RPMI8226 (cell line): ENCODE data around the gene PLAC8.
"Not testable (repeated sequence)": the region's sequence is repeated elsewhere in the genome, so short reads cannot be mapped to it uniquely, and the experiment has no call there.

ENCODE experiments used
- DNase-seq: peaks from one replicate; pipeline ENCODE4 v3.0.0-alpha.2; 2015

PLAC8 gene

GRCh38 chr4:83114576-83114975 is at the start of gene PLAC8:
PLAC8 (minus strand) TSS chr4:83114729; CDS start chr4:83107921, 6,808 bp downstream.
- peak; percentile 79 for DNase-seq

GRCh38 chr4:83153417-83153816 is 38.9 kb upstream of the PLAC8 start:
- peak; percentile 33 for DNase-seq

GRCh38 chr4:83152746-83153145 is 38.2 kb upstream of the PLAC8 start:
- no peak for DNase-seq

GRCh38 chr4:83151651-83152050 is 37.1 kb upstream of the PLAC8 start:
- no peak for DNase-seq

GRCh38 chr4:83150653-83151330 is 36.3 kb upstream of the PLAC8 start:
- no peak for DNase-seq

- DNase-seq: no peak
These were observed 35.5 kb upstream of the PLAC8 start for GRCh38 chr4:83149865-83150652.

GRCh38 chr4:83146841-83147240 is 32.3 kb upstream of the PLAC8 start:
- DNase-seq: no peak

GRCh38 chr4:83145776-83146175 is 31.2 kb upstream of the PLAC8 start:
- DNase-seq: not testable (repeated sequence)

GRCh38 chr4:83139514-83140156 is 25.1 kb upstream of the PLAC8 start:
- DNase-seq: no peak

GRCh38 chr4:83138946-83139345 is 24.4 kb upstream of the PLAC8 start:
- DNase-seq: no peak

- no peak for DNase-seq
These were observed 17.5 kb upstream of the PLAC8 start for GRCh38 chr4:83132065-83132464.

- no peak for DNase-seq
These were observed 14.7 kb upstream of the PLAC8 start for GRCh38 chr4:83129264-83129663.

GRCh38 chr4:83128240-83128929 is 13.9 kb upstream of the PLAC8 start:
- DNase-seq: no peak

GRCh38 chr4:83125738-83126141 is 11.2 kb upstream of the PLAC8 start:
- DNase-seq: no peak

- DNase-seq: peak; percentile 69
These were observed 9.7 kb upstream of the PLAC8 start for GRCh38 chr4:83124111-83124780.

- DNase-seq: no peak
These were observed 6.7 kb upstream of the PLAC8 start for GRCh38 chr4:83121246-83121645.

GRCh38 chr4:83118869-83119268 is 4.3 kb upstream of the PLAC8 start:
- DNase-seq: no peak

GRCh38 chr4:83115656-83116285 is 1.2 kb upstream of the PLAC8 start:
- DNase-seq: no peak

GRCh38 chr4:83115000-83115399 is 471 bp upstream of the PLAC8 start:
- no peak for DNase-seq

- peak; percentile 54 for DNase-seq
These were observed 1.1 kb downstream of the PLAC8 start for GRCh38 chr4:83113429-83113786.

- DNase-seq: peak; percentile 59
These were observed 1.7 kb downstream of the PLAC8 start for GRCh38 chr4:83112678-83113428.
